22Rv1 (cell line): ENCODE measurements around the gene SERGEF.

Source experiments
- H3K27ac ChIP-seq: fragments of 450-650 bp; 2 replicates; pipeline ENCODE4 v1.5.1; 2017
- CTCF ChIP-seq: fragments of 450-650 bp; IDR thresholded peaks from 2 replicates; pipeline ENCODE4 v1.5.1; 2017; ENCODE audit warnings: mild to moderate bottlenecking
- ZFX ChIP-seq: fragments of 450-650 bp; IDR thresholded peaks from 2 replicates; pipeline ENCODE4 v1.6.1; 2017; ENCODE audit warnings: antibody characterized with exemption, borderline replicate concordance

The SERGEF gene

GRCh38 chr11:18036456-18036855, 23.6 kb upstream of the SERGEF start:
- no peak overlapping the region for H3K27ac ChIP-seq
- TF ChIP-seq CTCF (no peak), ZFX (no peak)

GRCh38 chr11:18027475-18027874, 14.6 kb upstream of the SERGEF start:
- no peak overlapping the region for H3K27ac ChIP-seq
- TF ChIP-seq CTCF: no peak
- no peak for TF ChIP-seq ZFX

GRCh38 chr11:18022419-18022818, 9.6 kb upstream of the SERGEF start:
- no peak overlapping the region for H3K27ac ChIP-seq
- no peak for TF ChIP-seq ZFX
- TF ChIP-seq CTCF: no peak

GRCh38 chr11:18019650-18020049, 6.8 kb upstream of the SERGEF start:
- H3K27ac ChIP-seq: no peak overlapping the region
- TF ChIP-seq CTCF: no peak

- no peak overlapping the region for H3K27ac ChIP-seq
- TF ChIP-seq CTCF (no peak), ZFX (no peak)
Measured at GRCh38 chr11:18016789-18017188, 3.9 kb upstream of the SERGEF start.

GRCh38 chr11:18014876-18015275, 2.0 kb upstream of the SERGEF start:
- TF ChIP-seq ZFX (no peak), CTCF (no peak)
- no peak overlapping the region for H3K27ac ChIP-seq

- H3K27ac ChIP-seq: peak overlapping the region; percentile 75
- TF ChIP-seq CTCF (no peak), ZFX (no peak)
Measured at GRCh38 chr11:18013790-18014507, 1.1 kb upstream of the SERGEF start.
